ENCODE measurements around the gene ASXL1.

Gene ASXL1

DNA sequence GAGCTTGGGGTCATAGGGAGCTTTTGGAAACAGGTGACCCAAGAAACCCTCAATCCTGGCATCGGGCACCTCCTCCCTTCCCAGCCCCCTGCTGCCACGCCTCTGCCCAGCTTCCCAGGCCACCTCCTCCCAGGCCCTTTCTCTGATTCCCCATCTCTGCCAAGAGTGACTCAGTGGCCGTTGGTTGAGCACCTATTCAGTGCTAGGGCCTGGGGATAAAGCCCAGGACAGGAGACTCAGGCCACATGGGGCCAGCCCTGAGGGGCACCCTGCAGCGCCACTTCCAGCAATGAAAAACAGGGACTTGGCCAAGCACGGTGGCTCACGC lies 110.1 kb downstream of the ASXL1 start:
- H3K27ac ChIP-seq, result peak overlapping the region in 1 of 2 donors; percentile 61

GRCh38 chr20:32468860-32469259 lies 110.7 kb downstream of the ASXL1 start:
- no peak for TF ChIP-seq CTCF (IDR thresholded peaks at IDR 0.05)
- H3K27ac ChIP-seq, result no peak overlapping the region
- no peak overlapping the region for H3K4me3 ChIP-seq
- DNase-seq (ENCODE audit: low spot score), result no peak

More for the DNA sequence above, 110.1 kb downstream of the ASXL1 start:
- H3K4me3 ChIP-seq, result no peak overlapping the region
- DNase-seq (ENCODE audit: low spot score), result no peak
- TF ChIP-seq CTCF (IDR thresholded peaks at IDR 0.05), result no peak

- no peak for DNase-seq (ENCODE audit: low spot score)
- Histone ChIP-seq H3K27ac (peak overlapping the region in 1 of 2 donors; percentile 43), H3K4me3 (no peak overlapping the region)
- no peak for TF ChIP-seq CTCF (IDR thresholded peaks at IDR 0.05)
These were observed 112.1 kb downstream of the ASXL1 start for GRCh38 chr20:32470025-32470861.

GRCh38 chr20:32470940-32471339 lies 112.8 kb downstream of the ASXL1 start:
- no peak overlapping the region for H3K4me3 ChIP-seq
- no peak for DNase-seq (ENCODE audit: low spot score)
- no peak for TF ChIP-seq CTCF (IDR thresholded peaks at IDR 0.05)
- H3K27ac ChIP-seq, result peak overlapping the region in 1 of 2 donors; percentile 9

DNA sequence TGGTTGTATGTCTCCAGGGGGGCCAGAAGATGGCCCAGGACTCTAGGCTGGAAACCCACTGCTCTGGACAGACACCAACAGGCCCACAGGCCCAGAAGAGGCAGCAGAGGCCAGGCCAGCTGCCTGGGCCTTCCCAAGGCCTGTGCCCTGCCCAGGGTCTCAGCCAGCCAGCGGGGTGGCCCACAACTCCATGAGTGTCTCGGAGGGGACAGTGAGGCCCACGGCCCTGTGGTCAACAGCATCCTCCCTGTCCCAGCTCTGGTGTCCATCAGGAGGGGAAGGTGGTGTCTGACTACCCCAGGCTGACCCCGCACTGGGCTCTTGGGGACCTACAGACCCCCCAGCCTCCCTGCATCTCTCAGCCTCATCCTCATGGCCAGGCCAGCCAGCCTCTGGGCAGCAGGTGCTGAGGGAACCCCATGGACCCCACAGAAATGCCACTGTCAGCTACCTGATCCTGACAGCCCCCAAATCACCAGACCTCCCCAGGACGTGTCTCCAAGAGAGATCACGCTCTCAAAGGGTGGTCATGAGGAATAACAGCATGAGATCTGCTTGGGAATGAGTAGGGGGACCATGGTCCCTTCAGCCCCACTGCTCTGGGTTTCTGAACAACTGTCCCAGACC lies 114.6 kb downstream of the ASXL1 start:
- no peak for TF ChIP-seq CTCF (IDR thresholded peaks at IDR 0.05)
- H3K27ac ChIP-seq, result peak overlapping the region in 1 of 2 donors; percentile 88
- peak overlapping the region; percentile 70 for H3K4me3 ChIP-seq
- no peak for DNase-seq (ENCODE audit: low spot score)

DNA sequence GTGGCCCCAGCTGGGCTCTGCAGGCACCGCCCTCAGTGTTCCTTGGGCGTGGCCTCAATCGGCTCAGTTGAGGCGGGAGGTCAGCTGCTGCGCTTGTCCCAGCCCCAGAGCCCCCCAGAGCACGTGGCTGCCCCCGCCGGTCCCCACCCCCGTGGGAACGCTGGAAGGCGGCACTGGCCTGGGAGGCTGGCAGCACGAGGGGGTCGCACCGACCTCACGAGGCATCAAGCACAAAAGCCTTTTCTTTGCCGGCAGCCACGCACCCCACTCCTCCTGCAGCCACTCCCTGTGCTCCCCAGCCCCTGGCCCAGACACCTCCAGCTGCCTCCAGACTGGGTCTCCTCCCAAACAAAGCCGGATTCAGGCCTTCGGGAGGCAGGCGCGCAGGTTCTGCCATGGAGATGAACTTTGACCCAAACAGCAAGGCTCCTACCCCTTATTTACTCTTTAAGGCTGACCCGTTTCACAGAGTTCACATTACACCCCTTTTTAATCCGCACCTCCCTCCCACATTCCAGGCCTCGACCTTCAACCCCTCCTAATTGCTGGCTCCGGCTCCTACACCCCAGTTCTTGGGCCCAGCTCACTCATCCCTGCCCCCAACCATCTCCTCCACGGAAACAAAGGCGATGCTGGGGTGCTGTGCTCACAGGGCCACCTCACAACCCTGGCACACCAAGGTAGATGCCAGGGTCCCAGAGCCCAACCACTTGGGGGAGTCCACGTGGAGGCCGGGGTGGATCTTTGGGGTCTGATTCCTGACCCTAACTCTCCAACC lies 115.3 kb downstream of the ASXL1 start:
- Histone ChIP-seq H3K4me3 (peak overlapping the region; percentile 70), H3K27ac (peak overlapping the region in 1 of 2 donors; percentile 88)
- no peak for DNase-seq (ENCODE audit: low spot score)
- TF ChIP-seq CTCF (IDR thresholded peaks at IDR 0.05), result no peak

Data from coronary artery (tissue), 2 donors.